ENCODE measurements around the gene ST6GALNAC2. TPM values are rescaled to one million over a fixed set of nuclear protein-coding genes. Genes with fewer than 3 reads are reported as not detected.
"Not testable (repeated sequence)": the region's sequence is repeated elsewhere in the genome, so short reads cannot be mapped to it uniquely, and the experiment has no call there.

ST6GALNAC2 gene
- total and polyA plus RNA-seq, 12 donors = 0.50 to 37.8 (median 5.6) TPM

DNA sequence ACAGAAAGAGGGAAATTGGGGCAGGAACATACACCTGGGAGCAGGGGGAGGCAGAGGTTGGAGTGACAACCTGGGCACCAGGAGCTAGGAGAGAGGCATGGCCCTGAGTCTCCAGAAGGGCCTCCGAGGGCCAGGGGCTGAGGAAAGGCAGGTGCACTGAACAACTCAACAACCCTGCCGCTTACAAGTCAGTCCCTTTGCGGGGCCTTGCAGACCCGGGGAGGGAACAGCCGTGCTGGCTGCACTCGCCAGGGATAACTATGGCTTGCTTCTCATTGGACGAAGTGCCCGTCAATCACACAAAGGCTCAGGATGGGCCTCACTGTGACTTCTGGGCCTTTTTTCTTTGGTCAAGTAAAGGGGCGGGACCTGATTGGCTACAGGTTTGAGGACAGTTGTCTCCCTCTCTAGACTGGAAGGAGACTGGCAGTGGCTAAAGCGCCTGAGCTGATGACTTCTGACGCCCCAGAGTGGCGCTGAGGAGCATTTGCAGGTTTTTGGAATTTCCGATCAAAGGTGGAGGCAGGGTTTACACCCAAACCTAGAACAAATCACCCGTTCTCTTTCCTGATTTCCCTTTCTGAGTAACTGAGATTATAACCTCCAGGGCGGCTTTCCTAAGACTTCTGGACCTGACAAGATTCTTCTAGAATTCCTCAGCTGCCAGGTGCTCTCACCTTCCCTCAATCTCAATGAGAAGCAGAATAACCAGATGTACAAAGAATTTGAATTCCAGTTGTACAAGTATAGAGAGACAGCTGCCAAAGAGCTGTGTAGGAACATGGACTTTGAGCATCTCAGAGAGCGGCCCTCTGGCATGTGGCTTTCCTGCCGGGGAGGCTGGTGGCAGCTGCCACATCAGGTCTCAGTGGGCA is 27.6 kb upstream of the ST6GALNAC2 start:
- 77 to 89% (median 82%) methylated on average over 13 to 17 of the region's 17 CpGs for WGBS, 4 donors
- Histone ChIP-seq H3K27me3 (no peaks in the 10 kb centered on the region), H3K36me3 (replicated peaks in 1 of 2) (no peaks in the 10 kb centered on the region), H3K4me3 (no peak overlapping the region), H3K27ac (no peak overlapping the region), H3K4me1 (replicated peaks in 1 of 2) (no peaks in the 10 kb centered on the region), H3K9me3 (replicated peaks in 1 of 3) (no peaks in the 10 kb centered on the region)
- intact Hi-C loops (cut with DNase I) = no loop called here
- no peak for DNase-seq
- no peak for TF ChIP-seq POLR2A (IDR thresholded peaks at IDR 0.05)
- TF ChIP-seq, protein P1, sequence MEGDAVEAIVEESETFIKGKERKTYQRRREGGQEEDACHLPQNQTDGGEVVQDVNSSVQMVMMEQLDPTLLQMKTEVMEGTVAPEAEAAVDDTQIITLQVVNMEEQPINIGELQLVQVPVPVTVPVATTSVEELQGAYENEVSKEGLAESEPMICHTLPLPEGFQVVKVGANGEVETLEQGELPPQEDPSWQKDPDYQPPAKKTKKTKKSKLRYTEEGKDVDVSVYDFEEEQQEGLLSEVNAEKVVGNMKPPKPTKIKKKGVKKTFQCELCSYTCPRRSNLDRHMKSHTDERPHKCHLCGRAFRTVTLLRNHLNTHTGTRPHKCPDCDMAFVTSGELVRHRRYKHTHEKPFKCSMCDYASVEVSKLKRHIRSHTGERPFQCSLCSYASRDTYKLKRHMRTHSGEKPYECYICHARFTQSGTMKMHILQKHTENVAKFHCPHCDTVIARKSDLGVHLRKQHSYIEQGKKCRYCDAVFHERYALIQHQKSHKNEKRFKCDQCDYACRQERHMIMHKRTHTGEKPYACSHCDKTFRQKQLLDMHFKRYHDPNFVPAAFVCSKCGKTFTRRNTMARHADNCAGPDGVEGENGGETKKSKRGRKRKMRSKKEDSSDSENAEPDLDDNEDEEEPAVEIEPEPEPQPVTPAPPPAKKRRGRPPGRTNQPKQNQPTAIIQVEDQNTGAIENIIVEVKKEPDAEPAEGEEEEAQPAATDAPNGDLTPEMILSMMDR (IDR thresholded peaks at IDR 0.05) = no peak

DNA sequence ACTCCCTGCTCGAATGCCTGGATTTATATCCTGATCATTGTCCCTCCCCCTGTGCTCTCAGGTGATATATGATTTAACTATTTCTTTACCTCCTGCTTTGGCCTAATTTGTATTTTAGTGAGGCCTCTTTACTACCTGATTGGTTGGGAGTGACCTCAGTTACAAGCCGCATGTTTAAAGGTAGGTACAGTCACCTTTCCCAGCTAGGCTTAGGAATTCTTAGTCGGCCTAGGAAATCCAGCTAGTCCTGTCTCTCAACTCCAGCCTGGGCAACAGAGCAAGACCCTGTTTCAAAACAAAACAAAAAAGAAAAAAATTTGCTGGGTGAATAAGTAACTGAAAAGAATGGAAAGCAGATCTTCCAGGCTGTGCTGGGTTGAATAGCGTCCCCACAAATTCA is 26.8 kb upstream of the ST6GALNAC2 start:
- H3K4me3 ChIP-seq = no peak overlapping the region
- intact Hi-C loops (cut with DNase I) = no loop called here
- no peak for DNase-seq
- no peaks in the 10 kb centered on the region for H3K4me1 ChIP-seq (replicated peaks in 1 of 2)
- no peaks in the 10 kb centered on the region for H3K36me3 ChIP-seq (replicated peaks in 1 of 2)
- WGBS, 4 donors = 77 to 89% (median 83%) methylated on average over 4 of the region's 4 CpGs
- H3K9me3 ChIP-seq (replicated peaks in 1 of 3) = no peaks in the 10 kb centered on the region
- no peak for TF ChIP-seq POLR2A (IDR thresholded peaks at IDR 0.05)
- TF ChIP-seq, protein P1 (IDR thresholded peaks at IDR 0.05) = no peak
- no peak overlapping the region for H3K27ac ChIP-seq
- no peaks in the 10 kb centered on the region for H3K27me3 ChIP-seq

DNA sequence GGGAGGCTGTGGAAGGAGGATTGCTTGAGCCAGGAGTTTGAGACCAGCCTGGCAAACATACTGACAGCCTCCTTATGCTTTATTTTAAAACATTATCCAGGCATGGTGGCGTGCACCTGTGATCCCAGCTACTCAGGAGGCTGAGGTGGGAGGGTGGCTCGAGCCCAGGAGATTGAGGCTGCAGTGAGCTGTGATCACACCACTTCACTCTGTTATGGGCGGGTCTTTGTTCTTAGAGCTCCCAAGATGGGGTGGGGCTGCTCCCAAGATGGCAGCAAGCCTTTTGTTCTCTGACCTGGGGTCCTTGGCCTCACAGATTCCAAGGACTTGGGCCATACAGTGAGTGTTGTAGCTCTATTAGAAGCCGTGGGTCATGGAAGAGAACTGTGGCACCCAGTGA is 26.1 kb upstream of the ST6GALNAC2 start:
- Histone ChIP-seq H3K9me3 (replicated peaks in 1 of 3) (no peaks in the 10 kb centered on the region), H3K4me3 (no peak overlapping the region), H3K36me3 (replicated peaks in 1 of 2) (no peaks in the 10 kb centered on the region), H3K27me3 (no peaks in the 10 kb centered on the region), H3K27ac (no peak overlapping the region), H3K4me1 (replicated peaks in 1 of 2) (no peaks in the 10 kb centered on the region)
- intact Hi-C loops (cut with DNase I) = no loop called here
- 78 to 92% (median 91%) methylated on average over 3 to 4 of the region's 4 CpGs for WGBS, 4 donors
- no peak for TF ChIP-seq POLR2A (IDR thresholded peaks at IDR 0.05)
- TF ChIP-seq, protein P1 (IDR thresholded peaks at IDR 0.05) = no peak
- DNase-seq = no peak

DNA sequence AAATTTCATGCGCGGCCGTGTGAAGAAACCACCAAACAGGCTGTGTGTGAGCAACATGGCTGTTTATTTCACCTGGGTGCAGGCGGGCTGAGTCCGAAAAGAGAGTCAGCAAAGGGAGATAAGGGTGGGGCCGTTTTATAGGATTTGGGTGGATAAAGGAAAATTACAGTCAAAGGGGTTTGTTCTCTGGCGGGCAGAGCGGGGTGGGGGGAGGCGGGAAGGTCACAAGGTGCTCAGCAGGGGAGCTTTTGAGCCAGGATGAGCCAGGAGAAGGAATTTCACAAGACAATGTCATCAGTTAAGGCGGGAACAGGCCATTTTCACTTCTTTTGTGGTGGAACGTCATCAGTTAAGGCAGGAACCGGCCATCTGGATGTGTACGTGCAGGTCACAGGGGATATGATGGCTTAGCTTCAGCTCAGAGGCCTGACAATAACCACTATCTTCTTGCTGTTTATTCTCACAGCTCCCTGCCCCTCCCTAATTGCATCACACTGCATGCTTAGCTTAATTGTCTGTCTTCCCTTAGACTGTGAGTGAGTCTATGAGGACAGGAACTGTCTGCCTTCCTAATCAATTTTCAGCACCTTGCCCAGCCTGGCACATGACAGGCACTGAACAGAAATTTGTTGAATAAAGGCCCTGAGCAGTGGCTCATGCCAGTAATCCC is 25.6 kb upstream of the ST6GALNAC2 start:
- H3K36me3 ChIP-seq (replicated peaks in 1 of 2); H3K27me3 ChIP-seq; H3K4me3 ChIP-seq; intact Hi-C loops (cut with DNase I); H3K27ac ChIP-seq; DNase-seq; H3K4me1 ChIP-seq (replicated peaks in 1 of 2); H3K9me3 ChIP-seq (replicated peaks in 1 of 3): not testable (repeated sequence)
- WGBS, 4 donors = 66 to 75% (median 73%) methylated on average over 11 to 13 of the region's 13 CpGs

DNA sequence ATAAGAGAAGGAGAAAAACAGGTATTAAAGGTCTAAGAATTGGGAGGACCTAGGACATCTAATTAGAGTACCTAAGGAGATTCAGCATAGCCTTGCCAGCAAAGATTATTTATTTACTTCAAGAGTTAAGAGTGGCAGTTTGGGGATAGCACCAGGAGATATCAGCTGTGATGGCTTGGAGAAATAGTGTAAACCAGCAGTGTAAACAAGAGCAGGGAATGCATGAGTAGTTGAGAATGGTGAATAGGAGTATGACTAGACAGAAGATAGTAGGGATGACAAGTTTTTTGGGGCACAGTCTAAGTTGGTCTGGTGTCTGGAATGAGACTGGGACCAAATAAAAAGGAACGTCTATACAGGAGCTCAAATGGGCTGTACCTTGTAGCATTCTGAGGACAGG is 21.0 kb upstream of the ST6GALNAC2 start:
- 70 to 88% (median 79%) methylated on average over 1 of the region's 1 CpG for WGBS, 4 donors
- H3K27ac ChIP-seq; H3K9me3 ChIP-seq (replicated peaks in 1 of 3); intact Hi-C loops (cut with DNase I); H3K4me3 ChIP-seq; DNase-seq; H3K4me1 ChIP-seq (replicated peaks in 1 of 2); H3K27me3 ChIP-seq; H3K36me3 ChIP-seq (replicated peaks in 1 of 2): not testable (repeated sequence)

All from adrenal gland (tissue), 12 donors.